SK-N-SH (cell line): ENCODE data around the gene NOL4L. TPM values are rescaled to one million over a fixed set of nuclear protein-coding genes. Genes with fewer than 3 reads are reported as not detected.
"Not testable (repeated sequence)": the region's sequence is repeated elsewhere in the genome, so short reads cannot be mapped to it uniquely, and the experiment has no call there.

Source experiments
- CTCF ChIA-PET: fragments of 300-600, 350-600 bp; formaldehyde crosslinking; extraction: SDS; loops from one replicate; lab custom pipeline; 2021; lab: Yijun Ruan, JAX
- POLR2A ChIA-PET: fragments of 350-600 bp; sonication (Branson Sonifier 250); formaldehyde crosslinking; extraction: SDS; loops from one replicate; lab custom pipeline; 2020; ENCODE audit warnings: antibody characterized with exemption, inconsistent platforms; lab: Yijun Ruan, JAX
- DNase-seq: peaks from one replicate; pipeline ENCODE4 v3.0.0; 2012
- H2AFZ ChIP-seq: fragments of 200-600 bp; sonication (generic); 2 replicates; pipeline ENCODE4 v1.8.1; 2016; ENCODE audit warnings: antibody characterized with exemption, mild to moderate bottlenecking, low read depth
- H3F3A ChIP-seq: fragments of 200-600 bp; sonication (generic); replicated peaks from 2 replicates; pipeline ENCODE3; 2016; ENCODE audit warnings: antibody characterized with exemption, mild to moderate bottlenecking; ENCODE audit not compliant: insufficient read depth
- H3K27ac ChIP-seq, 2 experiments: fragments of 200-500 bp in 1 of 2; fragments of 200-600 bp in 1 of 2; sonication (Bioruptor generic) in 1 of 2; sonication (generic), shearing (Covaris generic) in 1 of 2; 2 replicates each; pipeline versions ENCODE4 v1.5.1 to v1.6.1; 2014 to 2016; ENCODE audit warnings: low read depth in 2 of 2, inconsistent platforms in 1 of 2, low read length in 1 of 2, mild to moderate bottlenecking in 1 of 2, mixed read lengths in 1 of 2
- H3K27me3 ChIP-seq: fragments of 200-600 bp; sonication (generic), shearing (Covaris generic); 2 replicates; pipeline ENCODE4 v1.6.1; 2016; ENCODE audit warnings: mixed run types; ENCODE audit not compliant: insufficient read depth
- H3K36me3 ChIP-seq, 2 experiments: fragments of 200-500 bp in 1 of 2; fragments of 200-600 bp in 1 of 2; sonication (Bioruptor generic) in 1 of 2; sonication (generic) in 1 of 2; replicated peaks in 1 of 2; 2 replicates each; pipeline versions ENCODE3 to v1.5.1; 2014 to 2016; ENCODE audit warnings: low read length in 1 of 2, mild to moderate bottlenecking in 1 of 2; ENCODE audit not compliant: insufficient read depth in 2 of 2, control insufficient read depth in 1 of 2
- H3K4me1 ChIP-seq, 2 experiments: fragments of 200-500 bp in 1 of 2; fragments of 200-600 bp in 1 of 2; sonication (Bioruptor generic) in 1 of 2; sonication (generic), shearing (Covaris generic) in 1 of 2; 2 replicates each; pipeline versions ENCODE4 v1.5.1 to v1.6.1; 2014 to 2016; ENCODE audit warnings: low read depth in 1 of 2, low read length in 1 of 2, mixed run types in 1 of 2; ENCODE audit not compliant: insufficient read depth in 2 of 2, control insufficient read depth in 1 of 2
- H3K4me2 ChIP-seq: fragments of 200-600 bp; sonication (generic), shearing (Covaris generic); 2 replicates; pipeline ENCODE4 v1.6.1; 2017; ENCODE audit warnings: mixed run types
- H3K4me3 ChIP-seq, 2 experiments: fragments of 200-500 bp in 1 of 2; fragments of 200-600 bp in 1 of 2; sonication (Bioruptor generic) in 1 of 2; sonication (generic), shearing (Covaris generic) in 1 of 2; 2 replicates each; pipeline versions ENCODE4 v1.5.1 to v1.8.1; 2014 to 2016; ENCODE audit warnings: low read depth in 2 of 2, inconsistent platforms in 1 of 2, low read length in 1 of 2, mild to moderate bottlenecking in 1 of 2, mixed read lengths in 1 of 2, moderate library complexity in 1 of 2
- H3K79me2 ChIP-seq: fragments of 200-600 bp; sonication (generic); 2 replicates; pipeline ENCODE4 v1.8.1; 2017; ENCODE audit warnings: mild to moderate bottlenecking; ENCODE audit not compliant: insufficient read depth
- H3K9ac ChIP-seq: fragments of 200-600 bp; sonication (generic); 2 replicates; pipeline ENCODE4 v1.6.1; 2017; ENCODE audit warnings: mixed run types
- H3K9me2 ChIP-seq: fragments of 200-600 bp; sonication (generic); 2 replicates; pipeline ENCODE4 v1.6.1; 2017; ENCODE audit warnings: mixed run types
- H3K9me3 ChIP-seq: fragments of 200-600 bp; sonication (generic); 2 replicates; pipeline ENCODE4 v1.6.1; 2017; ENCODE audit warnings: mixed run types, mild to moderate bottlenecking, moderate library complexity
- H4K20me1 ChIP-seq: fragments of 200-600 bp; sonication (generic); 2 replicates; pipeline ENCODE4 v1.6.1; 2017; ENCODE audit warnings: mild to moderate bottlenecking, mixed run types; ENCODE audit not compliant: insufficient read depth
- EP300 ChIP-seq, 2 experiments: IDR thresholded peaks; 2 replicates each; pipeline versions ENCODE4 v1.4.0 to v1.6.1; 2012; ENCODE audit warnings: borderline replicate concordance in 1 of 2, low read depth in 1 of 2, low read length in 1 of 2
- FOSL2 ChIP-seq: IDR thresholded peaks from 2 replicates; pipeline ENCODE4 v1.4.0; 2012; ENCODE audit warnings: low read depth, mild to moderate bottlenecking, moderate library complexity, borderline replicate concordance
- FOXJ3 ChIP-seq: sonication (generic); formaldehyde crosslinking; IDR thresholded peaks from 2 replicates; pipeline ENCODE4 v1.5.1; 2020; ENCODE audit warnings: mild to moderate bottlenecking, missing genetic modification reagents
- JUND ChIP-seq: IDR thresholded peaks from 2 replicates; pipeline ENCODE4 v1.4.0; 2012
- NFIC ChIP-seq: IDR thresholded peaks from 2 replicates; pipeline ENCODE4 v1.4.0; 2012; ENCODE audit warnings: borderline replicate concordance
- RCOR1 ChIP-seq: fragments of 150-350 bp; IDR thresholded peaks from 2 replicates; pipeline ENCODE4 v1.6.1; 2017; ENCODE audit warnings: antibody characterized with exemption, low read length
- TEAD4 ChIP-seq: IDR thresholded peaks from 2 replicates; pipeline ENCODE4 v1.4.0; 2012; ENCODE audit warnings: mild to moderate bottlenecking, borderline replicate concordance; ENCODE audit not compliant: insufficient read depth
- WGBS: methylation state at CpG from one replicate; pipeline ENCODE4 v1.1.6; 2017; ENCODE audit warnings: low lambda C conversion rate; 5-methylcytosine and 5-hydroxymethylcytosine counted together
- polyA plus RNA-seq, 3 experiments: library from polyadenylated mRNA; depleted of rRNA; stranded (reverse); fragments of >200 nt; gene quantifications; 2 replicates each; pipeline ENCODE4 v1.2.3, GENCODE V29; 2012
- TF ChIP-seq, protein P1 (sequence below): fragments of 200-600 bp; sonication (generic); IDR thresholded peaks from 2 replicates; pipeline ENCODE4 v1.6.1; 2017; ENCODE audit warnings: antibody characterized with exemption, mild to moderate bottlenecking, moderate library complexity

NOL4L gene
- polyA plus RNA-seq, 1 of the 3 experiments (the other 2 are of a cell fraction), result 14.3 TPM

DNA sequence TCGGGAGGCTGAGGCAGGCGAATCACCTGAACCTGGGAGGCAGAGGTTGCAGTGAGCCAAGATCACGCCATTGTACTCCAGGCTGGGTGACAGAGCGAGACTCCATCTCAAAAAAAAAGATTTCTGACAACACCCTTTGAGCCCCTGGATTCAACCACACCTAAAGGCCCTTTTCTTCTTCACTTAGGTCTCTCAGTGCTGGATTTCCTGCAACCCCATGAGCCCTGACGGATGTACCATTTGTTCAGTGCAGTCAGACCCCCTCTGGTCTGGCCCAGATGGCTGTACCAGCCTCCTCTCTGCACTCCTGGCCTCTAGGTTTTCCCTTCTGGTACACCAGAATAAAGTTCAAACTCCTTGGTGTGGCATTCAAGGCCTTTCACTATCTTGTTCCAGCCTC, 9.1 kb upstream of the NOL4L start (continued):
- TF ChIP-seq FOSL2 (no peak), EP300 (IDR thresholded peaks at IDR 0.05; ENCODE audit: borderline replicate concordance in 1 of 2, low read depth in 1 of 2, low read length in 1 of 2) (no peak)

- H3F3A ChIP-seq, POLR2A ChIA-PET, H3K36me3 ChIP-seq, H3K4me1 ChIP-seq, H3K4me2 ChIP-seq, H3K9me2 ChIP-seq, H3K27ac ChIP-seq, H3K27me3 ChIP-seq, H4K20me1 ChIP-seq, H3K9ac ChIP-seq, H3K4me3 ChIP-seq, H3K79me2 ChIP-seq, H3K9me3 ChIP-seq, H2AFZ ChIP-seq, DNase-seq: not testable (repeated sequence)
- CTCF ChIA-PET, result interaction anchor here (1.0 to 1.4 kb wide), 2 partner anchors 60 to 71 kb away, joined by 3 read pairs; no protein-coding TSS in a partner anchor
- 76% methylated on average over 4 of the region's 4 CpGs for WGBS
Observed at GRCh38 chr20:32592616-32593015, 7.5 kb upstream of the NOL4L start.

GRCh38 chr20:32592022-32592421, 6.9 kb upstream of the NOL4L start:
- Histone ChIP-seq H3K4me2 (no peak overlapping the region), H3K36me3 (no peaks in the 10 kb centered on the region), H3K27me3 (peaks cover 11% of the 10 kb centered on the region; the same call in 1 of the 2 replicates), H4K20me1 (no peaks in the 10 kb centered on the region), H3K9me3 (no peaks in the 10 kb centered on the region), H3F3A (no peaks in the 10 kb centered on the region), H3K9ac (no peak overlapping the region), H2AFZ (no peak overlapping the region), H3K9me2 (no peaks in the 10 kb centered on the region), H3K27ac (no peak overlapping the region), H3K4me1 (no peaks in the 10 kb centered on the region), H3K4me3 (no peak overlapping the region)
- ChIA-PET CTCF (interaction anchor here (0.7 to 1.0 kb wide), 4 partner anchors 15 to 71 kb away, joined by 3 to 4 read pairs (median 3); no protein-coding TSS in a partner anchor), POLR2A (no interaction called here)
- 53% methylated on average over 3 of the region's 3 CpGs for WGBS
- DNase-seq, result no peak
- TF ChIP-seq NFIC, result no peak
- TF ChIP-seq FOXJ3, result no peak
- TF ChIP-seq RCOR1, result no peak
- TF ChIP-seq, protein P1, sequence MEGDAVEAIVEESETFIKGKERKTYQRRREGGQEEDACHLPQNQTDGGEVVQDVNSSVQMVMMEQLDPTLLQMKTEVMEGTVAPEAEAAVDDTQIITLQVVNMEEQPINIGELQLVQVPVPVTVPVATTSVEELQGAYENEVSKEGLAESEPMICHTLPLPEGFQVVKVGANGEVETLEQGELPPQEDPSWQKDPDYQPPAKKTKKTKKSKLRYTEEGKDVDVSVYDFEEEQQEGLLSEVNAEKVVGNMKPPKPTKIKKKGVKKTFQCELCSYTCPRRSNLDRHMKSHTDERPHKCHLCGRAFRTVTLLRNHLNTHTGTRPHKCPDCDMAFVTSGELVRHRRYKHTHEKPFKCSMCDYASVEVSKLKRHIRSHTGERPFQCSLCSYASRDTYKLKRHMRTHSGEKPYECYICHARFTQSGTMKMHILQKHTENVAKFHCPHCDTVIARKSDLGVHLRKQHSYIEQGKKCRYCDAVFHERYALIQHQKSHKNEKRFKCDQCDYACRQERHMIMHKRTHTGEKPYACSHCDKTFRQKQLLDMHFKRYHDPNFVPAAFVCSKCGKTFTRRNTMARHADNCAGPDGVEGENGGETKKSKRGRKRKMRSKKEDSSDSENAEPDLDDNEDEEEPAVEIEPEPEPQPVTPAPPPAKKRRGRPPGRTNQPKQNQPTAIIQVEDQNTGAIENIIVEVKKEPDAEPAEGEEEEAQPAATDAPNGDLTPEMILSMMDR, result no peak
- TF ChIP-seq JUND, result no peak
- TF ChIP-seq, all 33 proteins: peak for 0
- H3K79me2 ChIP-seq, result no peaks in the 10 kb centered on the region

- H4K20me1 ChIP-seq, result no peaks in the 10 kb centered on the region
- POLR2A ChIA-PET, result interaction anchor here (0.9 kb wide), 1 partner anchor 9 kb away, joined by 3 read pairs; no protein-coding TSS in a partner anchor
- CTCF ChIA-PET, result interaction anchor here (1.0 kb wide), 1 partner anchor 68 kb away, joined by 3 read pairs; no protein-coding TSS in a partner anchor
- H3K79me2 ChIP-seq, result no peaks in the 10 kb centered on the region
- H2AFZ ChIP-seq, result no peak overlapping the region
- no peak overlapping the region for H3K4me2 ChIP-seq
- no peaks in the 10 kb centered on the region for H3K9me3 ChIP-seq
- H3K4me1 ChIP-seq, result no peaks in the 10 kb centered on the region; a peak in 1 of 4 replicates
- H3F3A ChIP-seq, result no peaks in the 10 kb centered on the region
- no peak for DNase-seq
- H3K4me3 ChIP-seq, result no peak overlapping the region
- peaks cover 15% of the 10 kb centered on the region; the same call in 1 of the 2 replicates for H3K27me3 ChIP-seq
- no peaks in the 10 kb centered on the region for H3K36me3 ChIP-seq
- H3K9ac ChIP-seq, result no peak overlapping the region
- no peak overlapping the region for H3K27ac ChIP-seq
- H3K9me2 ChIP-seq, result no peaks in the 10 kb centered on the region
- no peak for TF ChIP-seq TEAD4
- TF ChIP-seq, all 33 proteins: peak for 0
- WGBS, result 71% methylated on average over 5 of the region's 5 CpGs
Observed at GRCh38 chr20:32589769-32590168, 4.6 kb upstream of the NOL4L start.
